HUDEP-2 (cell line): ENCODE data around the gene STEEP1.

Experiments used
- DNase-seq, 76 experiments: peaks; one replicate each; lab custom pipeline; 2025; ENCODE audit not compliant: unreplicated experiment in 76 of 76; lab: John Stamatoyannopoulos, UW

Gene STEEP1

GRCh38 chrX:119489212-119490074, 75.8 kb downstream of the STEEP1 start:
- DNase-seq, result no peak

- peak in 22 of 76 experiments; percentile 1 to 35 (median 6) for DNase-seq
These were observed 76.5 kb downstream of the STEEP1 start for GRCh38 chrX:119488749-119489148.
